Raji (cell line): ENCODE data around the gene TRIM15.

Experiments used
- POLR2A ChIP-seq: IDR thresholded peaks from 2 replicates; pipeline ENCODE4 v1.6.1; 2011; ENCODE audit warnings: low read depth, low read length, control low read depth; ENCODE audit not compliant: insufficient read depth

The TRIM15 gene

DNA sequence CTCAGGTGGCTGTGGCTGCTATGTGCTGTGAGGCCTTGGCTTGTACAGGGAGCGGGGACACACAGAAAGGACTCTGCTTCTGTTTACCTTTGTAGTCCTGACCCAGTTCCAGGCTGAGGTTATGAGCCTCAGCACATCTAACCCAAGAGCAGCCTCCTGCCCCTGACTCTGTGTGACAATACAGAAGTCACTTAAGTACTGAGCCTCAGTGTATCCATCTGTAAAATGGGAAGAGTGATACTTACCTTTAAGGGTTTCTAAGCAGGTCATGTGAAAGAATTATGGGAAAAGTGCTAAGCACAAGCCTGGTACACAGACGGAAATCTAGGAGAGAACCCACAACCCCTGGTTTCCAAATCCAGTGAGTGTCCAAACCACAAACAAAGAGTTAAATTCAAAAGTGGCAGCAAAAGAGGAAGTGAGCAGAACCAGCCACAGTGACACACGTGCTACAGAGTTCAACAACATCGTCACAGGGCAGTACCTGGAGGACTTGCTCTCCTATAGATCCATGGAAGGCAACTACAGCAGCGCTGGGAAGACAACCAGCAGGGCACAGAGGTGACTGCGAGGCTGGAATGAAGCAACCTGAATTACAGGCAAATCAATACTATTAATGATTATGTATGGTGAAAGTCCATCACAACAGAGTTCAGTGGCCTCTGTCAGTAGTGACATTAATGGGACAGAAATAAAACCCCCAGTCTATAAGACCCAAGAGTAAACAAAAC is 37.4 kb downstream of the TRIM15 start:
- no peak for TF ChIP-seq POLR2A

- no peak for TF ChIP-seq POLR2A
Observed at GRCh38 chr6:30202366-30202765, 39.0 kb downstream of the TRIM15 start.

- no peak for TF ChIP-seq POLR2A
Observed at GRCh38 chr6:30204116-30204515, 40.8 kb downstream of the TRIM15 start.

- TF ChIP-seq POLR2A, result no peak
Observed at GRCh38 chr6:30206152-30206551, 42.8 kb downstream of the TRIM15 start.

GRCh38 chr6:30206799-30207618 is 43.7 kb downstream of the TRIM15 start:
- TF ChIP-seq POLR2A, result no peak

DNA sequence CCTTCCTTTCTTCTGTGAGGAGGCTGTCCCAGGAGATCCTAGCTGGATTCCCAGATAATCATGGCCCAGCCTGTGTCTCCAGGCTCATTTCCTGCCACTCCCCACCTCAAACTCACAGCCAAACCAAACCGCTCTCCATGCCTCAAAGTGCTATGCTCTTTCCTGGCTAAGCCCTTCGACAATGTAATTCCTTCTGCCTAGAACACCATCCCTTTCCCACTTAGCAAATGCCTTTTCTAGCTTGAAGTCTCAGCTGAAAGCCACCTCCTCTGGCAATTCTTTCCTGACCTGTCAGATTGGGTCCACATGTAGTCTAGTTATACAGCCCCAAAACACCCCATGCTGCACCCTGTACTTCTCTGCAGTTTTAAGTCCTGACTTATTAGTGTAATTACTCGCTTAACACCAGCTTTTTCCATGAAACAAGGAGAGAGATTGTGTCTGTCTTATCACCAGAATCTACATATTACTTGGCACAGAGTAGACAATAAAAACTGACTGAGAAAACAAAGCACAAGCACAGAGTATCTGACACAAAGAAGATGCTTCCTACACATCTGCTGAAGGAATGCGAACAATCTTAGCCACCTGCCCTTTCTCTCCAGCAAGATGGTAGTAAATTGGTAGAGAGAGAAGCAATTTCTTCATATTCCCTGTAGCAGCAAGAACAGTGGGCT is 44.4 kb downstream of the TRIM15 start:
- TF ChIP-seq POLR2A, result no peak

- TF ChIP-seq POLR2A, result no peak
Observed at GRCh38 chr6:30211306-30211705, 48.0 kb downstream of the TRIM15 start.

GRCh38 chr6:30211899-30212298 is 48.6 kb downstream of the TRIM15 start:
- no peak for TF ChIP-seq POLR2A

DNA sequence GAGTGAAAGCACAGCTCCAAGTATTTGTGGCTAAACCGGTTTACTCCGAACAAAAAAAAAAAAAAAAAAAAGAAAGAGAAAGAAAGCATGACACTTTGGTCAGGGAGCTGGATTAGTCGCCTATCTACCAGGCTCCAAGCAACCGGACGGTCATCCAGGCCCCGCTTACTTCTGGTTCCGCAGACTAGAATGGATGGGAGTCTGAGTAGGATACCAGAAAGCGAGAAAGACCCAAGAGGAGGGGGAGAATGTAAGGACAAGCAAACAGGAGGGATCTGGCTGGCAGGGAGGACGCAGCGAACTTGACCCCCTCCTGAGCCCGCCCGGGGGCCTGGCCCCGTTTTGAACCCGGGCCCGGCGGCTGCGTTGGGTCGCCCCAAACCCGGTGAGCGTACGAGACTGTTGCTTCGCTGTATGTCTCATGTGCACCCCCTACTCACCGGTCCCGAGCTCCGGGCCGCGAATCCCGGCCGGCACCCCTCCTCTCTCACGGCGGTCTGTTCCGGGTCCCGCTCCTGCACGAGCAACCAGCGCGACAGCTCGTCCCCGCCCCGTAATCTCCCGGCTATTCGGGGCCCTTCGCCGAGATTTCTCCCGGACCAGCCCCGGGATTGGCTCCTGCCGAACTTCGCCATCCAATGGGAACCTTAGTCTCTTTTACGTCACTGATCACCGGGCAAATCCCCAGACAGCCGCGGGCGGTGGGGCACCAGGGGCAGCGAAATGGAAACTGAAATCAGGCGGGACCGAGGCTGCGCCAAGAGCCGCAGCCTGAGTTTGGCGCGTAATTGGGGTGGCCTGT is 49.7 kb downstream of the TRIM15 start, which contains the start of gene TRIM26:
Gene TRIM26, minus strand, starts transcription at position 542 of the 802 bp plus-strand sequence. CDS start 14,303 bp downstream, outside the sequence.
- TF ChIP-seq POLR2A, result peak; percentile 92

GRCh38 chr6:30213667-30213956 is 50.3 kb downstream of the TRIM15 start:
- TF ChIP-seq POLR2A, result no peak

DNA sequence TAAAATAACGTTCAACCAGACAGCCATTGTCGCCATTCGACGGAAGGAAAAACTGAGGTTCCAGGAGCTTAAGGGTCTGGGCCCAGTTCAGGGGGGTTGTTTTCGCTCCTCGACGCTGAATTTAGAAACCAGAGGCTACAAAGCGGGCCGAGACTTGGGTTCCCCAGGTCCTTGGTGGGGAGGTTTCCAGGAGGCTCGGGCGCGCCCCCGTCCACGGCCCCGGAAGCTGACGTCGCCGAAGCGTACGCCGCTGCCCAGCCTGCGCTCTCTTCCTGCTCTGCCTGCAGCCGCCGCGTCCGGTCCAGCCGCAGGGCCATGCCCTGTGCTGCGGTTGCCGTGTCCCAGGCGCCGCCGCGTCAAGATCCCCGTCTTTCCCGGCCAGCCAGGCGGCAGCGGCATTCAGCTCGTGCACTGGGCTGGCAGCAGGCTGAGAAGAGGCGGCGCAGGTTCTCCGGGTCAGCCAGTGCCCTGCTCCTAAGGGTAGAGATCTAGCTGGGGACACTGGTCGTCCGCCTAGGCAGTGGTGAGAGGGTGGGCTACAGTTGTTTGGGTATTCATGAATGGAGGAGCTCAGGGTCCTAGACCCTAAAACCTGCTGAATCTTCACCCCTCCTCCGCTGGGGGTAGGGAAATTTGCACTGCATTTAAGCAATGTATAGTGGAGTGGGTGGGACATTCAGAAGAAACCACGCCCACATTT is 50.8 kb downstream of the TRIM15 start:
- peak; percentile 92 for TF ChIP-seq POLR2A

GRCh38 chr6:30214657-30214982 is 51.3 kb downstream of the TRIM15 start:
- TF ChIP-seq POLR2A, result no peak

DNA sequence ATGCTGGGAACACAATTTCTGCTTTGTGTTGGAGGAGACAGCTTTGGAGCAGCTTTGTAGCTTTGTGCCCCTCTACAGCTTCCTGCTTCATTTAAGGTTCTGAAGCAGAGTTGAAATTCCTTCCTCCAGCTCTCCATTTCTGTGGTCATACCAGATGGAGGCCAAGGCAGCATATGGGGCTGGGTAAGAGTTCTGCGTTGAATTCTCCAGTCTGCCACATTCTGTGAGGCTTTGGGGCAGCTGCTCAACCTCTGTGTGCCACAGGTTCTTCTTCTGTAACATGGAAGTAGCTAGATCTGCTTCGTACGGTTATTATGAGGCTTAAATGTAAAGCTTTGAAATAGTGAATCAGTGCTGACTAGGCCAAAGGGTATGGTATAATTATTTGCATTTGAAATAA is 52.8 kb downstream of the TRIM15 start:
- no peak for TF ChIP-seq POLR2A

GRCh38 chr6:30219244-30219643 is 55.9 kb downstream of the TRIM15 start:
- peak; percentile 68 for TF ChIP-seq POLR2A
